Astrocyte (in vitro differentiated cells and primary cell): ENCODE measurements around the gene RIGI.

ENCODE experiments used
- CTCF ChIP-seq: IDR thresholded peaks from 2 replicates; pipeline ENCODE4 v1.5.1; 2011; ENCODE audit warnings: low read depth, mild to moderate bottlenecking, inconsistent platforms, low read length, moderate library complexity; ENCODE audit not compliant: insufficient read depth
- EZH2 ChIP-seq: IDR thresholded peaks from 2 replicates; pipeline ENCODE4 v1.6.1; 2012; ENCODE audit warnings: mild to moderate bottlenecking, low read length, inconsistent platforms; ENCODE audit not compliant: insufficient read depth

- no peak for TF ChIP-seq CTCF
- TF ChIP-seq EZH2 = no peak
Measured at GRCh38 chr9:32533816-32534215, 7.8 kb upstream of the RIGI start.
